ENCODE data around the gene TEDDM1.

DNA sequence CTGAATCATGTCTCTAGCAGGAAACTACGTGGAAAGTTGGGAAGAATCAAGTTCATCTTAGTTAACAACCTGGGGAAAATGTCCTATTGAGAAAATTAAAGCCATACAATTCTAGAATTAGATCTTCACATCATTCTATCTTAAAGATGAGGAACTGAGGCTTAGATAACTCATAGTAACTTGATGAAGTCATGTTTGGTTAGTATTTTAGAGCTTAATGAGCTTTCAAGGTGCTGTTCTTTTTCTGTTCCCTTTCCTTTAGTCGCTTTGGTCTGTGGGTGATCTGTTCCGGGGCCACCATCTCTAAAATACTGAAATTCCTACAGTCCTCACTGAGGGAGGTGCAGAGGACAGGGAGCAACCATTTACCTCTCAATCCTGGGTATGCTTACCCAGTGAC is 4.6 kb downstream of the TEDDM1 start:
- no peak for TF ChIP-seq POLR2AphosphoS5 (IDR thresholded peaks at IDR 0.05; ENCODE audit: low read depth, low read length)
- no peak for TF ChIP-seq POLR2A (IDR thresholded peaks at IDR 0.05; ENCODE audit: low read depth, low read length)

All from GM12892 (cell line).